Upper lobe of left lung (tissue), 4 donors: Measurements from ENCODE around the gene SYNGR1.

Source experiments
- CTCF ChIP-seq, 6 experiments: fragments of 450-650 bp in 4 of 6; fragments of 200-600 bp in 2 of 6; sonication (generic) in 2 of 6; IDR thresholded peaks; one replicate each; pipeline ENCODE4 v1.5.1; 2016 to 2019; ENCODE audit warnings: antibody characterized with exemption in 6 of 6
- EP300 ChIP-seq, 4 donors: sonication (generic); formaldehyde crosslinking; IDR thresholded peaks; one replicate each; pipeline ENCODE4 v1.5.1; 2017; ENCODE audit warnings: antibody characterized with exemption in 4 of 4, control low read depth in 2 of 4
- POLR2A ChIP-seq, 4 donors: fragments of 450-650 bp; IDR thresholded peaks; one replicate each; pipeline ENCODE4 v1.5.1; 2016 to 2017; ENCODE audit warnings: antibody characterized with exemption in 4 of 4, mild to moderate bottlenecking in 2 of 4
- POLR2AphosphoS5 ChIP-seq, 2 donors: sonication (generic); formaldehyde crosslinking; IDR thresholded peaks; one replicate each; pipeline ENCODE4 v1.5.1; 2017; ENCODE audit warnings: antibody characterized with exemption in 2 of 2

GRCh38 chr22:39401301-39401631 is 51.5 kb downstream of the SYNGR1 start:
- TF ChIP-seq CTCF (IDR thresholded peaks at IDR 0.05) = no peak
- no peak for TF ChIP-seq POLR2A (IDR thresholded peaks at IDR 0.05)
- TF ChIP-seq EP300 (IDR thresholded peaks at IDR 0.05) = no peak
- no peak for TF ChIP-seq POLR2AphosphoS5 (IDR thresholded peaks at IDR 0.05)
